Mesodermal cell (in vitro differentiated cells): ENCODE data around the gene EXOC2.

Source experiments
- H3K27ac ChIP-seq: 2 replicates; pipeline ENCODE4 v1.7.0; 2013; ENCODE audit warnings: mild to moderate bottlenecking, low read depth, low read length, moderate library complexity; ENCODE audit not compliant: severe bottlenecking
- H3K36me3 ChIP-seq: 2 replicates; pipeline ENCODE4 v1.7.1; 2013; ENCODE audit warnings: mild to moderate bottlenecking, low read length, moderate library complexity; ENCODE audit not compliant: control insufficient read depth, insufficient read depth
- H3K4me1 ChIP-seq: one replicate; pipeline ENCODE4 v1.7.1; 2013; ENCODE audit warnings: mild to moderate bottlenecking, low read length; ENCODE audit not compliant: insufficient read depth, control insufficient read depth, poor library complexity, severe bottlenecking
- H3K4me3 ChIP-seq: 2 replicates; pipeline ENCODE4 v1.7.0; 2013; ENCODE audit warnings: low read length, control low read depth, mild to moderate bottlenecking; ENCODE audit not compliant: insufficient read depth, poor library complexity, severe bottlenecking; ENCODE audit errors: extremely low read depth
- H3K9me3 ChIP-seq: 2 replicates; pipeline ENCODE4 v1.7.1; 2013; ENCODE audit warnings: mild to moderate bottlenecking, low read length, moderate library complexity; ENCODE audit not compliant: control insufficient read depth
- WGBS, 2 experiments: methylation state at CpG; one replicate each; pipeline ENCODE4 v1.1.5; 2013; ENCODE audit warnings: missing lambda C conversion rate in 2 of 2; ENCODE audit not compliant: insufficient coverage in 2 of 2; 5-methylcytosine and 5-hydroxymethylcytosine counted together

The EXOC2 gene

GRCh38 chr6:551829-552350 is 141.0 kb downstream of the EXOC2 start:
- 84 to 85% methylated on average over 12 of the region's 12 CpGs for WGBS, 2 experiments
- H3K36me3 ChIP-seq, result peaks cover 12% of the 10 kb centered on the region
- no peaks in the 10 kb centered on the region for H3K9me3 ChIP-seq

GRCh38 chr6:551405-551804 is 141.5 kb downstream of the EXOC2 start:
- peaks cover 12% of the 10 kb centered on the region for H3K36me3 ChIP-seq
- no peak overlapping the region for H3K4me3 ChIP-seq
- WGBS, 2 experiments, result 23 to 43% methylated on average over 4 of the region's 4 CpGs
- no peaks in the 10 kb centered on the region for H3K9me3 ChIP-seq
- H3K27ac ChIP-seq, result no peak overlapping the region
- H3K4me1 ChIP-seq, result no peaks in the 10 kb centered on the region

More at GRCh38 chr6:551829-552350, 141.0 kb downstream of the EXOC2 start:
- H3K4me3 ChIP-seq, result no peak overlapping the region
- H3K4me1 ChIP-seq, result no peaks in the 10 kb centered on the region
- H3K27ac ChIP-seq, result no peak overlapping the region

- Histone ChIP-seq H3K4me3 (no peak overlapping the region), H3K9me3 (no peaks in the 10 kb centered on the region), H3K36me3 (peaks cover 6% of the 10 kb centered on the region), H3K27ac (no peak overlapping the region), H3K4me1 (no peaks in the 10 kb centered on the region)
- 97 to 100% methylated on average over 4 to 5 of the region's 6 CpGs for whole genome bisulfite sequencing, 2 experiments
Measured at GRCh38 chr6:549906-550305, 143.0 kb downstream of the EXOC2 start.

- Histone ChIP-seq H3K36me3 (peaks cover 11% of the 10 kb centered on the region), H3K27ac (no peak overlapping the region), H3K9me3 (no peaks in the 10 kb centered on the region), H3K4me3 (no peak overlapping the region), H3K4me1 (no peaks in the 10 kb centered on the region)
- WGBS, 2 experiments, result 95 to 100% methylated on average over 3 to 4 of the region's 6 CpGs
Measured at GRCh38 chr6:548517-548916, 144.4 kb downstream of the EXOC2 start.

- Histone ChIP-seq H3K27ac (no peak overlapping the region), H3K4me3 (no peak overlapping the region), H3K9me3 (no peaks in the 10 kb centered on the region), H3K4me1 (no peaks in the 10 kb centered on the region), H3K36me3 (peaks cover 14% of the 10 kb centered on the region)
- WGBS, 2 experiments, result 83 to 90% methylated on average over 1 to 3 of the region's 5 CpGs
Measured at GRCh38 chr6:548091-548490, 144.8 kb downstream of the EXOC2 start.

GRCh38 chr6:540490-540889 is 152.4 kb downstream of the EXOC2 start:
- Histone ChIP-seq H3K4me1 (no peaks in the 10 kb centered on the region), H3K36me3 (peaks cover 24% of the 10 kb centered on the region)

GRCh38 chr6:537114-537513 is 155.8 kb downstream of the EXOC2 start:
- no peak overlapping the region for H3K27ac ChIP-seq
- no peaks in the 10 kb centered on the region for H3K9me3 ChIP-seq
- peaks cover 9% of the 10 kb centered on the region for H3K36me3 ChIP-seq
- no peaks in the 10 kb centered on the region for H3K4me1 ChIP-seq
- WGBS, 2 experiments, result 95 to 96% methylated on average over 55 to 56 of the region's 56 CpGs
- no peak overlapping the region for H3K4me3 ChIP-seq

More at GRCh38 chr6:540490-540889, 152.4 kb downstream of the EXOC2 start:
- no peak overlapping the region for H3K27ac ChIP-seq
- H3K4me3 ChIP-seq, result no peak overlapping the region
- no peaks in the 10 kb centered on the region for H3K9me3 ChIP-seq

- Histone ChIP-seq H3K36me3 (peaks cover 9% of the 10 kb centered on the region), H3K4me3 (no peak overlapping the region), H3K9me3 (no peaks in the 10 kb centered on the region), H3K27ac (no peak overlapping the region), H3K4me1 (no peaks in the 10 kb centered on the region)
- WGBS, 2 experiments, result 96 to 97% methylated on average over 8 of the region's 9 CpGs
Measured at GRCh38 chr6:530425-530824, 162.5 kb downstream of the EXOC2 start.

GRCh38 chr6:528989-529388 is 163.9 kb downstream of the EXOC2 start:
- Histone ChIP-seq H3K27ac (no peak overlapping the region), H3K4me3 (no peak overlapping the region), H3K4me1 (no peaks in the 10 kb centered on the region), H3K9me3 (no peaks in the 10 kb centered on the region), H3K36me3 (peaks cover 10% of the 10 kb centered on the region)
- 95 to 96% methylated on average over 16 of the region's 18 CpGs for WGBS, 2 experiments

GRCh38 chr6:527989-528673 is 164.8 kb downstream of the EXOC2 start:
- Histone ChIP-seq H3K4me1 (no peaks in the 10 kb centered on the region), H3K27ac (no peak overlapping the region), H3K4me3 (no peak overlapping the region), H3K9me3 (no peaks in the 10 kb centered on the region), H3K36me3 (peaks cover 13% of the 10 kb centered on the region)
- 94 to 98% methylated on average over 6 of the region's 8 CpGs for WGBS, 2 experiments

GRCh38 chr6:524803-525202 is 168.1 kb downstream of the EXOC2 start:
- Histone ChIP-seq H3K27ac (no peak overlapping the region), H3K4me1 (no peaks in the 10 kb centered on the region), H3K36me3 (peaks cover 20% of the 10 kb centered on the region), H3K4me3 (no peak overlapping the region), H3K9me3 (peaks cover 11% of the 10 kb centered on the region)
- 83% methylated on average over 2 to 4 of the region's 6 CpGs for WGBS, 2 experiments
